ENCODE data around the gene KCNN4. TPM values are rescaled to one million over a fixed set of nuclear protein-coding genes. Genes with fewer than 3 reads are reported as not detected.

Gene KCNN4
- total and polyA plus RNA-seq, 2 experiments from 2014 or later: 0.86 to 3.2 TPM

DNA sequence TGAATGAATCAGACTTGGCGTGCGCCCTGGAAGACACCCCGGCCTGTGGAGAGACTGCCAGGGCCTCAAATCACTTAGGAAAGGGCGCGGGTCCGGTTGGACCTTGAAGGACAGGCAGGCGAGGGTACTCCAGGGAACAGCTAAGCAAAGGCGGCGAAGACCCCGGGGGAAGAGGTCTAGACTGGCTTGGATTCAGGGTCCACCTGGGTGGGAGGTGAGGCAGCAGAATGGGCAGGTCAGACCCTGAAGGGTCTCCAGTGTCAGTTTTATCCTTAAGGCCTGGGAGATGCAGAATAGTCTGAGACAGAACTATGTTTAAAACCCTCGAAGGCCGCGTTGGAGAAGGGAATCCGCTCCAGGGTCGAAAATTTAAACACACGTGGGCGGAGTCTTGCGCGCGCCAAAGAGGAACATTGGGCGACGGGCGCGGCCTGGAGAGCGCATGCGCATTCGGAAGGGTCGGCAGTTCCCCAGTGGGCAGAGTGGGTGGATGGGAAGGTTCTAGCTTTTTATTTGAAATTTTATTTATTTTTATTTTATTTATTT lies 25.4 kb downstream of the KCNN4 start (continued):
- TF ChIP-seq, protein P1, sequence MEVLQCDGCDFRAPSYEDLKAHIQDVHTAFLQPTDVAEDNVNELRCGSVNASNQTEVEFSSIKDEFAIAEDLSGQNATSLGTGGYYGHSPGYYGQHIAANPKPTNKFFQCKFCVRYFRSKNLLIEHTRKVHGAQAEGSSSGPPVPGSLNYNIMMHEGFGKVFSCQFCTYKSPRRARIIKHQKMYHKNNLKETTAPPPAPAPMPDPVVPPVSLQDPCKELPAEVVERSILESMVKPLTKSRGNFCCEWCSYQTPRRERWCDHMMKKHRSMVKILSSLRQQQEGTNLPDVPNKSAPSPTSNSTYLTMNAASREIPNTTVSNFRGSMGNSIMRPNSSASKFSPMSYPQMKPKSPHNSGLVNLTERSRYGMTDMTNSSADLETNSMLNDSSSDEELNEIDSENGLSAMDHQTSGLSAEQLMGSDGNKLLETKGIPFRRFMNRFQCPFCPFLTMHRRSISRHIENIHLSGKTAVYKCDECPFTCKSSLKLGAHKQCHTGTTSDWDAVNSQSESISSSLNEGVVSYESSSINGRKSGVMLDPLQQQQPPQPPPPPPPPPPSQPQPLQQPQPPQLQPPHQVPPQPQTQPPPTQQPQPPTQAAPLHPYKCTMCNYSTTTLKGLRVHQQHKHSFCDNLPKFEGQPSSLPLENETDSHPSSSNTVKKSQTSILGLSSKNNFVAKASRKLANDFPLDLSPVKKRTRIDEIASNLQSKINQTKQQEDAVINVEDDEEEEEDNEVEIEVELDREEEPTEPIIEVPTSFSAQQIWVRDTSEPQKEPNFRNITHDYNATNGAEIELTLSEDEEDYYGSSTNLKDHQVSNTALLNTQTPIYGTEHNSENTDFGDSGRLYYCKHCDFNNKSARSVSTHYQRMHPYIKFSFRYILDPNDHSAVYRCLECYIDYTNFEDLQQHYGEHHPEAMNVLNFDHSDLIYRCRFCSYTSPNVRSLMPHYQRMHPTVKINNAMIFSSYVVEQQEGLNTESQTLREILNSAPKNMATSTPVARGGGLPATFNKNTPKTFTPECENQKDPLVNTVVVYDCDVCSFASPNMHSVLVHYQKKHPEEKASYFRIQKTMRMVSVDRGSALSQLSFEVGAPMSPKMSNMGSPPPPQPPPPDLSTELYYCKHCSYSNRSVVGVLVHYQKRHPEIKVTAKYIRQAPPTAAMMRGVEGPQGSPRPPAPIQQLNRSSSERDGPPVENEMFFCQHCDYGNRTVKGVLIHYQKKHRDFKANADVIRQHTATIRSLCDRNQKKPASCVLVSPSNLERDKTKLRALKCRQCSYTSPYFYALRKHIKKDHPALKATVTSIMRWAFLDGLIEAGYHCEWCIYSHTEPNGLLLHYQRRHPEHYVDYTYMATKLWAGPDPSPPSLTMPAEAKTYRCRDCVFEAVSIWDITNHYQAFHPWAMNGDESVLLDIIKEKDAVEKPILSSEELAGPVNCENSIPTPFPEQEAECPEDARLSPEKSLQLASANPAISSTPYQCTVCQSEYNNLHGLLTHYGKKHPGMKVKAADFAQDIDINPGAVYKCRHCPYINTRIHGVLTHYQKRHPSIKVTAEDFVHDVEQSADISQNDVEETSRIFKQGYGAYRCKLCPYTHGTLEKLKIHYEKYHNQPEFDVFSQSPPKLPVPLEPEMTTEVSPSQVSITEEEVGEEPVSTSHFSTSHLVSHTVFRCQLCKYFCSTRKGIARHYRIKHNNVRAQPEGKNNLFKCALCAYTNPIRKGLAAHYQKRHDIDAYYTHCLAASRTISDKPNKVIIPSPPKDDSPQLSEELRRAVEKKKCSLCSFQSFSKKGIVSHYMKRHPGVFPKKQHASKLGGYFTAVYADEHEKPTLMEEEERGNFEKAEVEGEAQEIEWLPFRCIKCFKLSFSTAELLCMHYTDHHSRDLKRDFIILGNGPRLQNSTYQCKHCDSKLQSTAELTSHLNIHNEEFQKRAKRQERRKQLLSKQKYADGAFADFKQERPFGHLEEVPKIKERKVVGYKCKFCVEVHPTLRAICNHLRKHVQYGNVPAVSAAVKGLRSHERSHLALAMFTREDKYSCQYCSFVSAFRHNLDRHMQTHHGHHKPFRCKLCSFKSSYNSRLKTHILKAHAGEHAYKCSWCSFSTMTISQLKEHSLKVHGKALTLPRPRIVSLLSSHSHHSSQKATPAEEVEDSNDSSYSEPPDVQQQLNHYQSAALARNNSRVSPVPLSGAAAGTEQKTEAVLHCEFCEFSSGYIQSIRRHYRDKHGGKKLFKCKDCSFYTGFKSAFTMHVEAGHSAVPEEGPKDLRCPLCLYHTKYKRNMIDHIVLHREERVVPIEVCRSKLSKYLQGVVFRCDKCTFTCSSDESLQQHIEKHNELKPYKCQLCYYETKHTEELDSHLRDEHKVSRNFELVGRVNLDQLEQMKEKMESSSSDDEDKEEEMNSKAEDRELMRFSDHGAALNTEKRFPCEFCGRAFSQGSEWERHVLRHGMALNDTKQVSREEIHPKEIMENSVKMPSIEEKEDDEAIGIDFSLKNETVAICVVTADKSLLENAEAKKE (CRISPR knock-in tag; IDR thresholded peaks at IDR 0.05): no peak
- TF ChIP-seq, protein P2, sequence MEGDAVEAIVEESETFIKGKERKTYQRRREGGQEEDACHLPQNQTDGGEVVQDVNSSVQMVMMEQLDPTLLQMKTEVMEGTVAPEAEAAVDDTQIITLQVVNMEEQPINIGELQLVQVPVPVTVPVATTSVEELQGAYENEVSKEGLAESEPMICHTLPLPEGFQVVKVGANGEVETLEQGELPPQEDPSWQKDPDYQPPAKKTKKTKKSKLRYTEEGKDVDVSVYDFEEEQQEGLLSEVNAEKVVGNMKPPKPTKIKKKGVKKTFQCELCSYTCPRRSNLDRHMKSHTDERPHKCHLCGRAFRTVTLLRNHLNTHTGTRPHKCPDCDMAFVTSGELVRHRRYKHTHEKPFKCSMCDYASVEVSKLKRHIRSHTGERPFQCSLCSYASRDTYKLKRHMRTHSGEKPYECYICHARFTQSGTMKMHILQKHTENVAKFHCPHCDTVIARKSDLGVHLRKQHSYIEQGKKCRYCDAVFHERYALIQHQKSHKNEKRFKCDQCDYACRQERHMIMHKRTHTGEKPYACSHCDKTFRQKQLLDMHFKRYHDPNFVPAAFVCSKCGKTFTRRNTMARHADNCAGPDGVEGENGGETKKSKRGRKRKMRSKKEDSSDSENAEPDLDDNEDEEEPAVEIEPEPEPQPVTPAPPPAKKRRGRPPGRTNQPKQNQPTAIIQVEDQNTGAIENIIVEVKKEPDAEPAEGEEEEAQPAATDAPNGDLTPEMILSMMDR (conservative IDR thresholded peaks at IDR 0.05; ENCODE audit: low read depth in 2 of 2): no peak
- TF ChIP-seq EZH2phosphoT487 (IDR thresholded peaks at IDR 0.05; ENCODE audit: unreplicated experiment) (no peak), POLR2AphosphoS5 (IDR thresholded peaks at IDR 0.05; ENCODE audit: low read depth) (no peak)

DNA sequence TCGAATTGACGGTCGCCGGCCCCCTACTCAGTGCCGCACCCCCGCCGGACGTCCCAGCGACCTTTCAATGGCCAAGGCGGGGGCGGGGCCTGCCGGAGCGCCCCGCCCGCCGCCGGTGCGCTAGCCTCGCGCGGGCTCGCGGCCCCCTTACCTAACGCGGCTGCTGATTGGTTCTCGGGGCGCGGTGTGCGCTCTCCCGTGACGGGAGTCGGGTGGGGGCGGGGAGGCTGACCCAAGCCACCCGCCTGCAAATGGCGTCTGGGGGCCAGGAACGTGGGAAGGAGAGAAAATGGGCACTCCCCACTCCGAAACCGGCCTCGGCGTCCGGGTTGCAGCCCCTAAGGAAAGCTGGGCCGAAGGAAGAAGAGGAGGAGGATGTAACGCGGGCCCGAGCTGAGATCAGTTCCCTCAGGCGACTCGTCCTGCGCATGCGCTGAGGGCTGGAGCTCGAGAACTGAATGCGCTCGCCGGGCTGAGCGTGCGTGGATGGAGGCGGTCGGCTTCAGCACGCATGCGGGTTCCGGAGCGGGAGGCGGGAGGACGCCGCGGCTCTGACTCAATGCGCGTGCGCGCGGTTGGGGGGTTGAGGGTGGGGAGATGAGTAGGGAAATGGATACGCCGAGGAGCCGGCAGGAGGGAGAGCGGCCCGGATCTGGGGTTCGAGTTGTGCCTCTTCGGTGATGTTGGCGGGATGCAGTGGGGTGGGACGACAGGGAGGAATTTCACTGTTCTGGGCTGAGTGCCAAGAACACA lies 26.1 kb downstream of the KCNN4 start, which contains the start of gene SMG9:
SMG9 (minus strand) TSS at position 460 of the 753 bp plus-strand sequence. CDS start 4,221 bp downstream, outside the sequence.
- H3K9me2 ChIP-seq (ENCODE audit: insufficient read depth): no peaks in the 10 kb centered on the region
- ATAC-seq: peak; percentile 87
- no peaks in the 10 kb centered on the region; the same call in 1 of the 2 replicates for H4K20me1 ChIP-seq (replicated peaks; ENCODE audit: insufficient read depth)

More for the DNA sequence above, 26.1 kb downstream of the KCNN4 start, which contains the start of gene SMG9:
- peak within 1 kb of the TSS; percentile 95 for H3K4me2 ChIP-seq
- H3K27me3 ChIP-seq (ENCODE audit: insufficient read depth): no peaks in the 10 kb centered on the region
- H3K36me3 ChIP-seq (ENCODE audit: insufficient read depth): no peaks in the 10 kb centered on the region; the same call in 1 of the 2 replicates
- Mint-ChIP-seq H3K4me3 (peak within 1 kb of the TSS; percentile 99), H3K9me3 (no peaks in the 10 kb centered on the region; the same call in 2 of the 3 replicates), H3K27me3 (ENCODE audit: insufficient read depth, low read depth, poor library complexity) (peaks cover 20% of the 10 kb centered on the region), H3K27ac (peak within 1 kb of the TSS; percentile 99), H3K36me3 (ENCODE audit: low read depth) (peaks cover 29% of the 10 kb centered on the region), H3K4me1 (peaks cover 14% of the 10 kb centered on the region)
- TF ChIP-seq EZH2 (IDR thresholded peaks at IDR 0.05; ENCODE audit: low read depth, unreplicated experiment): no peak
- peak; percentile 63 for TF ChIP-seq CREB1 (CRISPR knock-in tag; IDR thresholded peaks at IDR 0.05; ENCODE audit: low read depth)
- TF ChIP-seq POLR2AphosphoS5 (IDR thresholded peaks at IDR 0.05; ENCODE audit: low read depth): peak; percentile 75
- peaks cover 6% of the 10 kb centered on the region; the same call in 1 of the 2 replicates for H3K4me1 ChIP-seq (ENCODE audit: insufficient read depth)
- H3F3A ChIP-seq (replicated peaks; ENCODE audit: low read depth): 0 out of 2 replicates have a peak, but pooled peaks cover 6% of the 10 kb centered on the region
- H3K4me3 ChIP-seq: peak within 1 kb of the TSS; percentile 90
- peak within 1 kb of the TSS; percentile 100 for H3K27ac ChIP-seq (ENCODE audit: low read depth)
- peak; percentile 97 for DNase-seq (ENCODE audit: low spot score)
- peaks cover 23% of the 10 kb centered on the region for H3K79me2 ChIP-seq (replicated peaks; ENCODE audit: insufficient read depth)
- peak within 1 kb of the TSS; percentile 94 for H2AFZ ChIP-seq
